Renal cortical epithelial cell (primary cell): ENCODE measurements around the gene DGCR2. TPM values are rescaled to one million over a fixed set of nuclear protein-coding genes. Genes with fewer than 3 reads are reported as not detected.
"Not testable (repeated sequence)": the region's sequence is repeated elsewhere in the genome, so short reads cannot be mapped to it uniquely, and the experiment has no call there.

Experiments used
- DNase-seq: peaks from one replicate; pipeline ENCODE4 v3.0.0-alpha.2; 2011; ENCODE audit warnings: low read depth
- total RNA-seq: library from RNA; depleted of rRNA; stranded (reverse); fragments of >200 nt; gene quantifications from 2 replicates; pipeline ENCODE4 v1.2.3, GENCODE V29; 2014

The DGCR2 gene
- total RNA-seq, 1 donor from 2014 or later: 131 TPM

GRCh38 chr22:19030226-19030888, 91.9 kb downstream of the DGCR2 start:
- DNase-seq: not testable (repeated sequence)

GRCh38 chr22:19029113-19030103, 92.8 kb downstream of the DGCR2 start:
- DNase-seq: not testable (repeated sequence)

- DNase-seq: not testable (repeated sequence)
Observed at GRCh38 chr22:19028060-19028455, 94.2 kb downstream of the DGCR2 start.

- DNase-seq: not testable (repeated sequence)
Observed at GRCh38 chr22:19027371-19028059, 94.7 kb downstream of the DGCR2 start.

- DNase-seq: not testable (repeated sequence)
Observed at GRCh38 chr22:19026080-19026479, 96.1 kb downstream of the DGCR2 start.

GRCh38 chr22:19024956-19025489, 97.2 kb downstream of the DGCR2 start:
- not testable (repeated sequence) for DNase-seq

GRCh38 chr22:19023931-19024330, 98.3 kb downstream of the DGCR2 start:
- not testable (repeated sequence) for DNase-seq

GRCh38 chr22:19022755-19023154, 99.5 kb downstream of the DGCR2 start:
- DNase-seq: no peak

- DNase-seq: no peak
Observed at GRCh38 chr22:19019679-19020032, 102.6 kb downstream of the DGCR2 start.

GRCh38 chr22:19019029-19019678, 103.1 kb downstream of the DGCR2 start:
- no peak for DNase-seq

GRCh38 chr22:19018256-19018655, 104.0 kb downstream of the DGCR2 start:
- no peak for DNase-seq

- no peak for DNase-seq
Observed at GRCh38 chr22:19016081-19016766, 106.0 kb downstream of the DGCR2 start.

- no peak for DNase-seq
Observed at GRCh38 chr22:19014886-19015285, 107.3 kb downstream of the DGCR2 start.

GRCh38 chr22:19013881-19014598, 108.2 kb downstream of the DGCR2 start:
- DNase-seq: not testable (repeated sequence)

- DNase-seq: not testable (repeated sequence)
Observed at GRCh38 chr22:19013411-19013810, 108.8 kb downstream of the DGCR2 start.

- peak; percentile 64 for DNase-seq
Observed at GRCh38 chr22:19012308-19012986, 109.8 kb downstream of the DGCR2 start.

- DNase-seq: not testable (repeated sequence)
Observed at GRCh38 chr22:19011611-19012010, 110.6 kb downstream of the DGCR2 start.

- peak; percentile 67 for DNase-seq
Observed at GRCh38 chr22:19011075-19011474, 111.1 kb downstream of the DGCR2 start.

- no peak for DNase-seq
Observed at GRCh38 chr22:19005905-19006304, 116.3 kb downstream of the DGCR2 start.
